ENCODE measurements around the gene PLEKHG4B.

PLEKHG4B gene

DNA sequence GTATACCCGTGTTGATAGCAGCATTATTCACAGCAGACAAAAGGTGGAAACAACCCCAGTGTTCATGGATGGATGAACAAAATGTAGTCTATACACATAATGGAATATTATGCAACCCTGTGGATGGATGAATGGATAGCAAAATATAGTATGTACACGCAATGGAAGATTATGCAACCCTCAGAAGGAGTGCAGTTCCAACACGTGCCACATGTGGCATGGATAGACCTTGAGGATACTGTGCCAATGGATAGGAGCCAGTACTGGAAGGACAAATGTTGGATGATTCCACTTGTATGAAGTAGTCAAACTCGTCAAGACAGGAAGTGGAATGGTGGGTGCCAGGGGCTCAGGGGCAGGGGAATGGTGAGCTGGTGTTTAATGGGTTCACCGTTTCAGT is 44.9 kb downstream of the PLEKHG4B start:
- no peak for DNase-seq (ENCODE audit: low read depth)

GRCh38 chr5:137741-138140 is 45.8 kb downstream of the PLEKHG4B start:
- no peak for DNase-seq (ENCODE audit: low read depth)

DNA sequence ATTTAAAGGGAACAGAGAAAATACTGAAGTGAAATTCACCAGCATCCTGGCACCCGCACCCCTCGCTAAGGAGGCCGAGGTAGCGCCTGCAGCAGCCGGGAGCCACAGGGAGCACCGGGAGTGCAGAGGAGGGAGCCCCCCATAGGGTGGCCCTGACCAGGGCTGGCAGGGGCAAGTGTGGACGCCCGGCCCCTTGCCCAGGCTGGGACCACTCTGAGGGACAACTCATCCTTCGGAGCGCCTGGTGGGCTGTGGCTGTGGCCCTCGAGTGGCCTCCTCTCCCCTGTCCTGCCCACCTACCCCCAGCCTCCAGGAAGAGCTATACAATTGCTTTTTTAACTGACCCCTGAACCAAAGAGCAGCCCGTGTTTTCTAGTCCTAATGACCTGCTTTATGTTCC is 47.0 kb downstream of the PLEKHG4B start:
- DNase-seq (ENCODE audit: low read depth) = no peak

GRCh38 chr5:139579-140442 is 47.8 kb downstream of the PLEKHG4B start:
- DNase-seq (ENCODE audit: low read depth) = no peak

- no peak for DNase-seq (ENCODE audit: low read depth)
These were observed 48.5 kb downstream of the PLEKHG4B start for GRCh38 chr5:140443-140829.

DNA sequence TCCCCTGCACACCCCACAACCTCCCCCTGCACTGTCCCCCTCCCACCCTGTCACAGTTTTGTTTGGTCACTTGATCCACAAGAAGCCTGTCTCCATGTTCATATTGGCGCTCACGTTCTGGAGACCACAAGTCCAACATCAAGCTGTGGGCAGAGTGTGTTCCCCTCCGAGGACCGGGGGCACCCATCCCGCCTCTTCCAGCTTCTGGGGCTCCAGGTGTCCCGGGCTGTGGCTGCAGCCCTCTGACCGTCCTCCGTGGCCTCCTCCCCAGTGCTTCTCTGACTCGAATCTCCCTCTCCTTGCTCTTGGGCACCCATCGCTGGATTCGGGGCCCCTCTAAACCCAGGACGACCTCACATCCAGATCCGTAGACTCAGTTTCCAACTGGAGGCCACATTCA is 49.2 kb downstream of the PLEKHG4B start:
- DNase-seq (ENCODE audit: low read depth) = no peak

DNA sequence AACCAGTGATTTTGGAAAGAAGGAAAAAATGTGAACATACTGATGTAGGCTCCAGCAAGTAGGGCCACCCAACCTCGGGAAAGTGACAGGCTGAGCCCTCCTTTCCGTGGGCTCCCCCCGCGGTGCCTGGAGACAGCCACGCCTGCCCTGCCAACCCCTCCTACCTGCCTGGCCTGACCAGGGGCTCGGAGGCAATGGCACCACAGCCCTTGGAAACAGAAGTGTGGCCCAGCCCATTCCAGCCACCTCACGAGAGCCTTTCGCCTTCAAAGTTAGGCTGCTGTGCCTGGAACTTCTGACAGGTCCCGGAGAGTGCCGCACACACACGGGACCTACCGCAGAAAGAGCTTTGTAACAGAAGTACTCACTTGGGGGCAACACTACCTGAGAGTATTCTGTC is 49.8 kb downstream of the PLEKHG4B start:
- DNase-seq (ENCODE audit: low read depth) = no peak

GRCh38 chr5:142246-142810 is 50.4 kb downstream of the PLEKHG4B start:
- no peak for DNase-seq (ENCODE audit: low read depth)

DNA sequence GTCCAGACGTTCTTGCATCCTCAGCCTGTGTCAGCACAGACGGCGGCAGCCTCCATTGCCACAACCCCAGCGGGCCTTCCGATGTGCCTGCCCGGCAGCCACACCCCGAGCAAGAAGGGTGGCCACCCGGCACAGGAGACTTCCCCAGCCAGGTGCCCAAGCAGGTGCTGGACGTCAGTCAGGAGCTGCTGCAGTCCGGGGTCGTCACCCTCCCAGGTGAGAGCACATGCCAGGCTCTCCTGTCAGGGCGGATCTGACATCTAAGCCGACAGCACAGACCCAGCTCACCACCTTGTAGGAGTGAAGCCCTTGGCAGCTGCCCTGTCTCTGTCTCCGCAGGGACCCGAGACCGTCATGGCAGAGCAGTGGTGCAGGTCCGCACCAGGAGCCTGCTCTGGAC is 51.1 kb downstream of the PLEKHG4B start:
- DNase-seq (ENCODE audit: low read depth) = no peak

DNA sequence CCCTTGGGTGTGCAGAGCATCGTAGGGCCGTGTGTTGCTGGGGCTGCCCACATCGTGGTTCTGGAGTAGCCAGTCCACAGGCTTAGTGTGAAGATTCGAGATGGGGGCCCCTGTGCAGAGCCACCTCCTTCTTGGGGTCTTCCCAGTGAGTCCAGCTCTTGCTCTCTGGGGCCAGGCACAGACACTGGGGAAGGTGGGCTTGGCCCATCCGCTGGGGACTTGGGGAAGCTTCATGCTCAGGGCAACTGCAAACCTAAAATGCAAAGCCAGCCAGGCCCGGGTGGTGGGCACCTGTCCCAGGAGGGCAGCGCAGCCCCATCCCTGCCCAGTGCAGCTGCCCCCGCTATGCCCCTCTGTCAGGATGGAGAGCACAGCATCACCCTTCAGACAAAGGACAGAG is 53.0 kb downstream of the PLEKHG4B start:
- DNase-seq (ENCODE audit: low read depth) = no peak

GRCh38 chr5:145585-146323 is 53.8 kb downstream of the PLEKHG4B start:
- DNase-seq (ENCODE audit: low read depth) = no peak

DNA sequence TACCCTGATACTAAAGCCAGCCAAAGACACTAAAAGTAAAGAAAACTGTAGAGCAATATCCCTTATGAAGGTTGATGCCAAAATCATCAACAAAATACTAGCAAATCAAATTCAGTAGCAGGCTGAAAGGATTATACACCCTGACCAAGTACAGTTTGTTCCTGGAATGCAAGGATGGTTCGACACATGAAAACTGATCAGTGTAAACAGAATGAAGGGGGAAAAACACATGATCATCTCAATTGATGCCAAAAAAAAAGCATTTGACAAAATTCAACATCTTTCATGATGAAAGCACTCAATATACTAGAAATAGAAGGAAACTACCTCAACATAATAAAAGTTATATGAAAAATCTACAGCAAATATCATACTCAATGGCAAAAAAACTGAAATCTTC is 55.8 kb downstream of the PLEKHG4B start:
- DNase-seq (ENCODE audit: low read depth) = no peak

GRCh38 chr5:149745-150485 is 57.9 kb downstream of the PLEKHG4B start:
- DNase-seq (ENCODE audit: low read depth) = no peak

DNA sequence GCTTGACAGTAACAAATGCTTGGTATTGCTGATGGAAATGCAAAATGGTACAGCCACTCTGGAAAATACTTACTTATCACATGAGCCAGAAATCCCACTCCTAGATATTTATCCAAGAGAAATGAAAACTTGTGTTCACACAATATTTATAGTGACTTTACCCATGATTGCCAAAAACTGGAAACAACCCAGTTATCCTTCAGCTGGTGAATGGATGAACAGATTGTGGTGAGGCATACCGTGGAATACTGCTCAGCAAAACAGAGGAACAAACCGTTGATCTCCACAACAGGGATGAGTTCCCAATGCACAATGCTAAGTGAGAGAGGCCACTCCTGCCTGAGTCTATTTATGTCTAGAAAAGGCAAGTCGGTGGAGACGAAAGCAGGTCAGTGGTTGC is 58.8 kb downstream of the PLEKHG4B start:
- no peak for DNase-seq (ENCODE audit: low read depth)

GRCh38 chr5:152077-152476 is 60.1 kb downstream of the PLEKHG4B start:
- DNase-seq (ENCODE audit: low read depth) = no peak

- no peak for DNase-seq (ENCODE audit: low read depth)
These were observed 61.3 kb downstream of the PLEKHG4B start for GRCh38 chr5:153256-153655.

GRCh38 chr5:154236-154635 is 62.3 kb downstream of the PLEKHG4B start:
- DNase-seq (ENCODE audit: low read depth) = no peak

GRCh38 chr5:154826-155225 is 62.9 kb downstream of the PLEKHG4B start:
- no peak for DNase-seq (ENCODE audit: low read depth)

DNA sequence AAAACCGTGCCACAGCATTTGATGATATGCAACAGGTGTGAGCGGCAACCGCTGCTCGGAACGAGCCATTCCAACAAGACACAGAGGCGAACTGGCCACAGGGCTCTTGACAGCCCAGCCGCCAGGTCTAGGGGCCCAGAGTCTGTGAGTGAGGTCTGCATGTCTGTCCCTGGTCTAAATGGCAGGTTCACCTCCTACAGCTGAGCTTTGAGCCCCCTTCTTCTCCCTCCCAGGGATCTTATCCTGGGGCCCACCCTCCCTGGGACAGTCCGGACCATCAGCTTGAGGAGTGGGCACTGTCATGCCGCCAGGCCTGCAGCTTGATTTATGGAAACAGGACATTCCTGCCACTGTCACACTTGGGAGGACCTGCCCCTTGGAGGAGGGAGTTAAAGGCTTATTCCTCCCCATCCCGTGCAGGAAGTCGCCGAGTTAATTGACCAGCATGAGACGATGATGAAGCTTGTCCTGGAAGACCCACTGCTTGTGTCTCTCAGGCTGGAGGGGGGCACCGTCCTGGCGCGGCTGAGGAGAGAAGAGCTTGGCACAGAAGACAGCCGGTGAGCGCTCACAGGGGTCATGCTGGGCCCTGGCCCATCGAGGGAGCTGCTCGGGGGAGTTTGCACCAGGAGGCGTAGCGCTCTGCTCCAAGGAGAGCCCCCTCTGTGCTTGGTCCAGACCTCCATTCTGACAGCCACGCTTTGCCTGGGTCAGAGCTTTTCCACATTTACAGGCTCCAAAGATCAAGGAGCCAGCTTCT is 63.9 kb downstream of the PLEKHG4B start:
- no peak for DNase-seq (ENCODE audit: low read depth)

DNA sequence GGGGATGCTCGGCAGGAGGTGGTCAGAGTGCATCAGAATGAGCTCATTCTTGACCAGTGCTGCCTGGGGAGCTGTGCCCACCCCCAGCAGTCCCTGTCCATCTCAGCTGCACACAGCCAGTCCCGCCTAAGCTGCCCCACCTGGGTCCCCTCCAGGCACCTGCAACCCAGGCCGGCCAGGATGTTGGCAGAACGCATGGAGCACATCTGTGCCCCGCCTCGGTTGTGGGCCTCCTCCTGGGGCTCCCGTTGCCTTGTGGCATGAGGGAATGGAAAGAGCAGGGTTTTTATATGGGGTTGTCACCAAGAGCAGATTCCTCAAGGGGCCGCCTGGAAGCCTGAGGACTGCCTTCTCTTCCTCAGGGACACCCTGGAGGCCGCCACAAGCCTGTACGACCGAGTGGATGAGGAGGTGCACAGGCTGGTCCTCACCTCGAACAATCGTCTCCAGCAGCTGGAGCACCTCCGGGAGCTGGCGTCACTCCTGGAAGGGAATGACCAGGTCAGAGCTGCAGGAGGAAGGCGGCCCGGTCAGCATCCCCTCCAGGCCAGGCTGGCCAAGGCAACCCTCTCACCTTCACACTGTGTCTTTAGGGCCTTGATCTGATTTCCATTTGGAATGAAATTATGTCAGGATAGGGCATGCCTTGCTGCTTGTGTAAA is 64.6 kb downstream of the PLEKHG4B start:
- DNase-seq (ENCODE audit: low read depth) = no peak

- no peak for DNase-seq (ENCODE audit: low read depth)
These were observed 65.3 kb downstream of the PLEKHG4B start for GRCh38 chr5:157126-157715.

Measured in stimulated activated CD8-positive, alpha-beta memory T cell treated with anti-CD3 and anti-CD28 coated beads, Interleukin-15, amount 100 ng/mL, for 1 hour (primary cell).